Smooth muscle cell of the brain vasculature (primary cell): ENCODE results near the gene NUP50.

ENCODE experiments used
- DNase-seq: peaks from one replicate; pipeline ENCODE4 v3.0.0-alpha.2; 2012; ENCODE audit warnings: low read depth, low spot score

Gene NUP50

GRCh38 chr22:45196308-45196707 lies 32.6 kb downstream of the NUP50 start:
- DNase-seq = no peak

- no peak for DNase-seq
These were observed 33.3 kb downstream of the NUP50 start for GRCh38 chr22:45196926-45197605.

- no peak for DNase-seq
These were observed 34.1 kb downstream of the NUP50 start for GRCh38 chr22:45197606-45198462.

GRCh38 chr22:45198463-45198795 lies 34.7 kb downstream of the NUP50 start:
- DNase-seq = no peak

GRCh38 chr22:45199723-45200122 lies 36.0 kb downstream of the NUP50 start:
- no peak for DNase-seq

- no peak for DNase-seq
These were observed 36.5 kb downstream of the NUP50 start for GRCh38 chr22:45200230-45200629.

GRCh38 chr22:45200860-45201511 lies 37.3 kb downstream of the NUP50 start:
- peak; percentile 35 for DNase-seq

- DNase-seq = peak; percentile 88
These were observed 38.1 kb downstream of the NUP50 start for GRCh38 chr22:45201678-45202332.

- DNase-seq = no peak
These were observed 38.8 kb downstream of the NUP50 start for GRCh38 chr22:45202333-45203149.

GRCh38 chr22:45203150-45203951 lies 39.6 kb downstream of the NUP50 start:
- no peak for DNase-seq

- DNase-seq = no peak
These were observed 40.5 kb downstream of the NUP50 start for GRCh38 chr22:45204241-45204640.

GRCh38 chr22:45204819-45205218 lies 41.1 kb downstream of the NUP50 start:
- DNase-seq = no peak

GRCh38 chr22:45205276-45205925 lies 41.7 kb downstream of the NUP50 start:
- no peak for DNase-seq

GRCh38 chr22:45206233-45206632 lies 42.5 kb downstream of the NUP50 start:
- no peak for DNase-seq

- DNase-seq = no peak
These were observed 43.8 kb downstream of the NUP50 start for GRCh38 chr22:45207533-45207932.

- DNase-seq = peak; percentile 65
These were observed 44.4 kb downstream of the NUP50 start for GRCh38 chr22:45207981-45208664.

- no peak for DNase-seq
These were observed 44.9 kb downstream of the NUP50 start for GRCh38 chr22:45208696-45208992.

GRCh38 chr22:45208993-45209838 lies 45.5 kb downstream of the NUP50 start:
- DNase-seq = peak; percentile 36

GRCh38 chr22:45210174-45210573 lies 46.4 kb downstream of the NUP50 start:
- no peak for DNase-seq
